GM23248 (cell line): ENCODE data around the gene RTN4R.

Source experiments
- EZH2 ChIP-seq: fragments of 200-600 bp; sonication (generic); IDR thresholded peaks from 2 replicates; pipeline ENCODE4 v1.6.1; 2018; ENCODE audit warnings: antibody characterized with exemption, mild to moderate bottlenecking; ENCODE audit not compliant: insufficient read depth, poor library complexity, severe bottlenecking
- EZH2phosphoT487 ChIP-seq: fragments of 200-600 bp; sonication (generic); IDR thresholded peaks from 2 replicates; pipeline ENCODE4 v1.6.1; 2018; ENCODE audit warnings: antibody characterized with exemption, moderate library complexity, mild to moderate bottlenecking, low read depth; ENCODE audit not compliant: insufficient read depth

DNA sequence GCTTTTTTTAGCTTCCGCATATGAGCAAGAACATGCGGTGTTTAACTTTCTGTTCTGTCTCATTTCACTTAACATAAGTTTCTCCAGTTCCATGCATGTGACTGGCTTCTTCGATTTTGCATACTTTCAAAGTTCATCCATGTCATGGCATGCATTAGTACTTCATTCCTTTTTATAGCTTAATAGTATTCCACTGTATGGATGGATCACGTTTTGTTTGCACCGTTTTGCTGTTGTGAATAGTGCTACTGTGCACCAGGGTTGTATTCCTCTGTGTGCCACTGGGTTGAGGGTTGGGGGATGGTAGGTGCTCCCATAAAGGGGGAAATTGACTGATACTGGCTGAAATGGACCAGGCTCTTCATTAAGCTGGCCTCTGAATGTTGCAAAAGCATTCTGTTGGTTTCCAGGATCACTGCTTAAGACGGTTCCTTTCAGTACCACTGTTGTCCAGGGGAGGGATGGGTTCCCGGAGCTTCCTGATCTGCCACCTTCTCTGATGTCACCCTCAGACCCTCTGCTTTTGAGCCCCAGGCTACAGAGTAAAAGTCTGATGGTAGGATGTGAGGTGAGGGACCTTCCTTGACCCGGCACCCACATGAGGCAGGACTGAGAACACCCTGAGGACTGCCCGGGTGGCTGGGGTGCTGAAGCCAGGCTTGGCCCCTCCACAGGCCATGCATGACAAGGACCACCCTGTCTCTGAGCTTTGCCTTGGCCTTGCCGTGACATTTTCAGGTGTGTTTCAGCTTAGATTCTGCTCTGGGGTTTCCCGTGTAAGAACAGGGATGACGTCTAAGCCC is 27.3 kb upstream of the RTN4R start:
- no peak for TF ChIP-seq EZH2
- TF ChIP-seq EZH2phosphoT487 = no peak
